IMR-90 (cell line): ENCODE measurements around the gene CD7. TPM values are rescaled to one million over a fixed set of nuclear protein-coding genes. Genes with fewer than 3 reads are reported as not detected.

Source experiments
- ATAC-seq: fragments of 200-7000 bp; cut with Tn5 transposase; 2 replicates; pipeline ENCODE4 v1.9.1; 2020; ENCODE audit warnings: low read depth, mild to moderate bottlenecking, moderate library complexity
- BruUV-seq: library from RNA; stranded (reverse); fragments of 400-500 nt; replicated peaks from 2 replicates; lab custom pipeline; 2021; lab: Mats Ljungman, UMichigan
- CTCF ChIA-PET: fragments of 300-600 bp; formaldehyde crosslinking; extraction: SDS; loops from one replicate; lab custom pipeline; 2021; ENCODE audit warnings: antibody characterized with exemption; lab: Yijun Ruan, JAX
- POLR2A ChIA-PET: fragments of 300-600 bp; sonication (Branson Sonifier 250); formaldehyde crosslinking; loops from one replicate; lab custom pipeline; 2022; ENCODE audit warnings: antibody characterized with exemption; ENCODE audit not compliant: unreplicated experiment; lab: Charles Lee
- DNase-seq: peaks from one replicate; pipeline ENCODE4 v3.0.0; 2013
- H2AFZ ChIP-seq: replicated peaks from 2 replicates; pipeline ENCODE3; 2013; ENCODE audit warnings: low read length, mild to moderate bottlenecking; ENCODE audit not compliant: poor library complexity
- H2AK5ac ChIP-seq: 2 replicates; pipeline ENCODE4 v1.6.1; 2013; ENCODE audit warnings: low read depth, low read length, inconsistent platforms
- H2AK9ac ChIP-seq: replicated peaks from 2 replicates; pipeline ENCODE3; 2013; ENCODE audit warnings: mild to moderate bottlenecking, low read depth, low read length, moderate library complexity; ENCODE audit not compliant: poor library complexity
- H2BK120ac ChIP-seq: 2 replicates; pipeline ENCODE4 v1.6.1; 2013; ENCODE audit warnings: low read depth, low read length, inconsistent platforms
- H2BK15ac ChIP-seq: 3 replicates; pipeline ENCODE4 v1.6.1; 2013; ENCODE audit warnings: low read depth, low read length, inconsistent platforms
- H2BK20ac ChIP-seq: 2 replicates; pipeline ENCODE4 v1.6.1; 2013; ENCODE audit warnings: low read depth, mild to moderate bottlenecking, inconsistent platforms, low read length, moderate library complexity
- H2BK5ac ChIP-seq: 2 replicates; pipeline ENCODE4 v1.6.1; 2013; ENCODE audit warnings: mild to moderate bottlenecking, low read depth, low read length, inconsistent platforms; ENCODE audit not compliant: poor library complexity, severe bottlenecking
- H3K14ac ChIP-seq: replicated peaks from 2 replicates; pipeline ENCODE4 v1.6.1; 2013; ENCODE audit warnings: low read depth, low read length, inconsistent platforms
- H3K18ac ChIP-seq: 2 replicates; pipeline ENCODE4 v1.6.1; 2013; ENCODE audit warnings: low read depth, low read length, control low read depth
- H3K23ac ChIP-seq: 2 replicates; pipeline ENCODE4 v1.6.1; 2013; ENCODE audit warnings: low read depth, low read length, inconsistent platforms
- H3K27ac ChIP-seq: 2 replicates; pipeline ENCODE4 v1.5.1; 2013; ENCODE audit warnings: mild to moderate bottlenecking, control low read depth, low read length; ENCODE audit not compliant: insufficient read depth
- H3K27me3 ChIP-seq: 2 replicates; pipeline ENCODE4 v1.6.1; 2013; ENCODE audit warnings: low read length; ENCODE audit not compliant: control insufficient read depth, insufficient read depth
- H3K36me3 ChIP-seq: 2 replicates; pipeline ENCODE4 v1.6.1; 2013; ENCODE audit warnings: low read length, mixed read lengths; ENCODE audit not compliant: control insufficient read depth, insufficient read depth
- H3K4ac ChIP-seq: 2 replicates; pipeline ENCODE4 v1.6.1; 2013; ENCODE audit warnings: low read depth, low read length, inconsistent platforms
- H3K4me1 ChIP-seq: 2 replicates; pipeline ENCODE4 v1.6.1; 2013; ENCODE audit warnings: low read length, mixed read lengths; ENCODE audit not compliant: control insufficient read depth, insufficient read depth
- H3K4me2 ChIP-seq: 2 replicates; pipeline ENCODE4 v1.6.1; 2013; ENCODE audit warnings: low read depth, mild to moderate bottlenecking, control low read depth, low read length, moderate library complexity
- H3K4me3 ChIP-seq: 2 replicates; pipeline ENCODE4 v1.5.1; 2013; ENCODE audit warnings: low read depth, mild to moderate bottlenecking, control low read depth, low read length, moderate library complexity; ENCODE audit not compliant: insufficient read depth
- H3K56ac ChIP-seq: 2 replicates; pipeline ENCODE4 v1.6.1; 2013; ENCODE audit warnings: low read length, inconsistent platforms; ENCODE audit not compliant: insufficient read depth; ENCODE audit errors: extremely low read depth
- H3K79me1 ChIP-seq, 2 experiments: 2 replicates each; pipeline ENCODE4 v1.6.1; 2013; ENCODE audit warnings: low read length in 2 of 2, inconsistent platforms in 1 of 2, low read depth in 1 of 2
- H3K9ac ChIP-seq: 2 replicates; pipeline ENCODE4 v1.6.1; 2013; ENCODE audit warnings: low read depth, low read length, control low read depth
- H3K9me1 ChIP-seq: 2 replicates; pipeline ENCODE4 v1.6.1; 2013; ENCODE audit warnings: low read length, inconsistent platforms; ENCODE audit not compliant: insufficient read depth
- H3K9me3 ChIP-seq: 2 replicates; pipeline ENCODE4 v1.6.1; 2013; ENCODE audit warnings: low read length; ENCODE audit not compliant: control insufficient read depth, insufficient read depth
- H4K20me1 ChIP-seq: 2 replicates; pipeline ENCODE4 v1.6.1; 2013; ENCODE audit warnings: low read length, inconsistent platforms; ENCODE audit not compliant: insufficient read depth
- H4K5ac ChIP-seq: 2 replicates; pipeline ENCODE4 v1.6.1; 2013; ENCODE audit warnings: mild to moderate bottlenecking, low read depth, low read length, control low read depth
- H4K8ac ChIP-seq, 2 experiments: 2 replicates each; pipeline ENCODE4 v1.6.1; 2013; ENCODE audit warnings: low read depth in 2 of 2, low read length in 2 of 2, control low read depth in 1 of 2, inconsistent platforms in 1 of 2
- H4K91ac ChIP-seq: 2 replicates; pipeline ENCODE4 v1.6.1; 2013; ENCODE audit warnings: low read depth, low read length, inconsistent platforms; ENCODE audit not compliant: insufficient read depth
- BHLHE40 ChIP-seq: fragments of 150-350 bp; IDR thresholded peaks from 2 replicates; pipeline ENCODE4 v1.6.1; 2016; ENCODE audit warnings: mild to moderate bottlenecking, low read depth, low read length
- CEBPB ChIP-seq: IDR thresholded peaks from 2 replicates; pipeline ENCODE4 v1.6.1; 2012; ENCODE audit warnings: low read depth, low read length, improper control_type of control experiment
- CHD1 ChIP-seq: IDR thresholded peaks from 2 replicates; pipeline ENCODE4 v1.6.1; 2012; ENCODE audit warnings: low read depth, low read length, improper control_type of control experiment
- ELK1 ChIP-seq: fragments of 150-350 bp; IDR thresholded peaks from 2 replicates; pipeline ENCODE4 v1.6.1; 2016; ENCODE audit warnings: low read depth, mild to moderate bottlenecking, low read length, moderate library complexity, borderline replicate concordance
- FOS ChIP-seq: fragments of 150-350 bp; IDR thresholded peaks from 2 replicates; pipeline ENCODE4 v1.6.1; 2016; ENCODE audit warnings: low read depth, low read length
- MAFK ChIP-seq: IDR thresholded peaks from 2 replicates; pipeline ENCODE4 v1.6.1; 2012; ENCODE audit warnings: low read depth, low read length, improper control_type of control experiment
- MAZ ChIP-seq: IDR thresholded peaks from 2 replicates; pipeline ENCODE4 v1.6.1; 2012; ENCODE audit warnings: low read depth, mild to moderate bottlenecking, low read length, improper control_type of control experiment, moderate library complexity, borderline replicate concordance
- MXI1 ChIP-seq: IDR thresholded peaks from 2 replicates; pipeline ENCODE4 v1.6.1; 2012; ENCODE audit warnings: low read depth, mild to moderate bottlenecking, low read length, moderate library complexity, borderline replicate concordance
- NFE2L2 ChIP-seq: fragments of 150-350 bp; IDR thresholded peaks from 2 replicates; pipeline ENCODE4 v1.6.1; 2016; ENCODE audit warnings: low read depth, mild to moderate bottlenecking, low read length
- POLR2A ChIP-seq: IDR thresholded peaks from 2 replicates; pipeline ENCODE4 v1.6.1; 2012; ENCODE audit warnings: mild to moderate bottlenecking, low read depth, low read length
- RAD21 ChIP-seq: IDR thresholded peaks from 2 replicates; pipeline ENCODE4 v1.6.1; 2012; ENCODE audit warnings: low read length, improper control_type of control experiment
- RCOR1 ChIP-seq: IDR thresholded peaks from 2 replicates; pipeline ENCODE4 v1.6.1; 2012; ENCODE audit warnings: mild to moderate bottlenecking, low read length, improper control_type of control experiment; ENCODE audit not compliant: insufficient replicate concordance
- RFX5 ChIP-seq: IDR thresholded peaks from 2 replicates; pipeline ENCODE4 v1.8.0; 2012; ENCODE audit warnings: low read depth, mild to moderate bottlenecking, low read length, moderate library complexity
- SMC3 ChIP-seq: fragments of 150-350 bp; IDR thresholded peaks from 2 replicates; pipeline ENCODE4 v1.6.1; 2016; ENCODE audit warnings: low read depth, mild to moderate bottlenecking, antibody characterized with exemption, low read length, moderate library complexity
- WGBS, 2 experiments: methylation state at CpG; one replicate each; pipeline versions ENCODE4 v1.1.5 to v1.1.7; 2013; ENCODE audit warnings: missing lambda C conversion rate in 2 of 2; ENCODE audit not compliant: insufficient read length in 1 of 2; ENCODE audit errors: extremely low coverage in 2 of 2; 5-methylcytosine and 5-hydroxymethylcytosine counted together
- dilution Hi-C: fragments of 300-500 bp; cut with HindIII; formaldehyde crosslinking; loops from one replicate; pipeline ENCODE4 v1.14.3; 2018; ENCODE audit warnings: low sequenced_read_pairs; ENCODE audit not compliant: unreplicated experiment
- in situ Hi-C: fragments of 300-500 bp; cut with MboI; formaldehyde crosslinking; loops from 3 replicates; pipeline ENCODE4 v1.14.3; 2019; ENCODE audit warnings: low sequenced_read_pairs, inconsistent platforms, mixed read lengths
- intact Hi-C: fragments of 100-400 bp; cut with micrococcal nuclease; formaldehyde crosslinking; loops from 2 replicates; pipeline ENCODE4 v1.10.0; 2022
- polyA plus RNA-seq, 3 experiments: library from polyadenylated mRNA; depleted of rRNA; stranded (reverse); fragments of >200 nt; gene quantifications; 2 replicates each; pipeline ENCODE4 v1.2.3, GENCODE V29; 2012; ENCODE audit warnings: low replicate concordance in 1 of 3
- total RNA-seq: library from RNA; depleted of rRNA; stranded (reverse); fragments of >200 nt; gene quantifications from 2 replicates; pipeline ENCODE4 v1.2.3, GENCODE V29; 2012
- TF ChIP-seq, protein P1 (sequence below): fragments of 150-350 bp; IDR thresholded peaks from 2 replicates; pipeline ENCODE4 v1.6.1; 2017; ENCODE audit warnings: mild to moderate bottlenecking, antibody characterized with exemption, low read length, low read depth

Gene CD7
- total and polyA plus RNA-seq, 2 of the 4 experiments (the other 2 are of a cell fraction) = not detected

GRCh38 chr17:82301300-82301915 lies 16.0 kb downstream of the CD7 start:
- ATAC-seq (no peak), DNase-seq (no peak)
- no peak overlapping the region for H3K9ac ChIP-seq
- H4K91ac ChIP-seq = no peak overlapping the region
- peaks cover 18% of the 10 kb centered on the region for H3K4me1 ChIP-seq
- peak overlapping the region; percentile 67 for H2AK9ac ChIP-seq
- H3K79me1 ChIP-seq = peaks cover 0 to 6% of the 10 kb centered on the region in 2 experiments; a peak in 1 of 4 replicates
- H2BK120ac ChIP-seq = no peak overlapping the region
- no peaks in the 10 kb centered on the region; the same call in 1 of the 2 replicates for H4K20me1 ChIP-seq
- no peak overlapping the region for H2BK15ac ChIP-seq
- no peak overlapping the region for H3K14ac ChIP-seq
- H3K23ac ChIP-seq = no peak overlapping the region
- BruUV-seq = no TSS peak
- H3K4ac ChIP-seq = no peak overlapping the region
- H2BK20ac ChIP-seq = no peak overlapping the region
- TF ChIP-seq RAD21 (no peak), NFE2L2 (no peak), RCOR1 (no peak), MAFK (no peak), MAZ (no peak), FOS (no peak), ELK1 (no peak), POLR2A (no peak), CEBPB (no peak), CHD1 (no peak), MXI1 (no peak), RFX5 (no peak), SMC3 (no peak), BHLHE40 (no peak)
- TF ChIP-seq, protein P1, sequence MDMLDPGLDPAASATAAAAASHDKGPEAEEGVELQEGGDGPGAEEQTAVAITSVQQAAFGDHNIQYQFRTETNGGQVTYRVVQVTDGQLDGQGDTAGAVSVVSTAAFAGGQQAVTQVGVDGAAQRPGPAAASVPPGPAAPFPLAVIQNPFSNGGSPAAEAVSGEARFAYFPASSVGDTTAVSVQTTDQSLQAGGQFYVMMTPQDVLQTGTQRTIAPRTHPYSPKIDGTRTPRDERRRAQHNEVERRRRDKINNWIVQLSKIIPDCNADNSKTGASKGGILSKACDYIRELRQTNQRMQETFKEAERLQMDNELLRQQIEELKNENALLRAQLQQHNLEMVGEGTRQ = no peak
- H3K27me3 ChIP-seq = no peaks in the 10 kb centered on the region; the same call in 1 of the 2 replicates
- POLR2A ChIA-PET = no interaction called here
- 0 out of 2 replicates have a peak overlapping the region, but pooled peaks have one; percentile 21 for H2AK5ac ChIP-seq
- H3K9me1 ChIP-seq = peaks cover 9% of the 10 kb centered on the region
- H3K4me3 ChIP-seq = no peak overlapping the region
- no peak overlapping the region for H3K56ac ChIP-seq
- H3K36me3 ChIP-seq = no peaks in the 10 kb centered on the region
- 94% methylated on average over 5 of the region's 12 CpGs; no CpG with 5 or more reads in 1 of the 2 experiments for WGBS, 2 experiments
- CTCF ChIA-PET = interaction anchor here (0.6 kb wide), 1 partner anchor 77 kb away, joined by 3 read pairs; no protein-coding TSS in a partner anchor
- dilution Hi-C loops = no loop called here
- in situ Hi-C loops = no loop called here
- no peak overlapping the region for H2BK5ac ChIP-seq
- no peak overlapping the region for H2AFZ ChIP-seq
- no peak overlapping the region for H3K27ac ChIP-seq
- no peaks in the 10 kb centered on the region for H3K9me3 ChIP-seq
- no peak overlapping the region for H3K4me2 ChIP-seq
- no peak overlapping the region for H4K8ac ChIP-seq
- no peak overlapping the region for H3K18ac ChIP-seq
- H4K5ac ChIP-seq = no peak overlapping the region
- intact Hi-C loops = no loop called here
